ENCODE data around the gene ZNF33B.

DNA sequence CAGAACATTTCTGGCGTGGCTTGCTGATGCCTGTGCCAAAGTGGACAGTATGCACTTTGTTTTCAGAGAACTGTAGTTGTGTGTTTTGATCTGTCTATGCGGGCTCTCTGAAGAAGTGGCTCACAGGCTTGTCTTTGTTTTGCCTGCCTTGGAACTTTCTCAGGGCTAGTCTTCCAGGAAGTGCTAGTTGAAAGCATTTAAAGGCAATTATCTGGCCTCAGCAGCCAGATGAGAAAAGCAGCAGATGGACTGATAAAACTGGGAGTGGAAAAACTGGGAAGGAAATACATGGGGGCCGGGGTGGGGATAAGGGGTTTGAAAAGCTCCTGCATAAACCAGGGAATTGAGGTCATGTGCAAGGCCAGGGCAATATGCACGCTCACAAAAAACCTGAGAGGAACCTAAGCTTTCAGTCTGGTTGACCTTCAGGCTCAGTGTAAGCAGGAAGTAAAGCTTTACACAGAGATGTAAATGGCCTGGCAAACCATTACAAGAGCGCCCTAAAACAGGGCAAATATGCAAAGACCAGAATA is 94.5 kb downstream of the ZNF33B start:
- TF ChIP-seq, protein P1, sequence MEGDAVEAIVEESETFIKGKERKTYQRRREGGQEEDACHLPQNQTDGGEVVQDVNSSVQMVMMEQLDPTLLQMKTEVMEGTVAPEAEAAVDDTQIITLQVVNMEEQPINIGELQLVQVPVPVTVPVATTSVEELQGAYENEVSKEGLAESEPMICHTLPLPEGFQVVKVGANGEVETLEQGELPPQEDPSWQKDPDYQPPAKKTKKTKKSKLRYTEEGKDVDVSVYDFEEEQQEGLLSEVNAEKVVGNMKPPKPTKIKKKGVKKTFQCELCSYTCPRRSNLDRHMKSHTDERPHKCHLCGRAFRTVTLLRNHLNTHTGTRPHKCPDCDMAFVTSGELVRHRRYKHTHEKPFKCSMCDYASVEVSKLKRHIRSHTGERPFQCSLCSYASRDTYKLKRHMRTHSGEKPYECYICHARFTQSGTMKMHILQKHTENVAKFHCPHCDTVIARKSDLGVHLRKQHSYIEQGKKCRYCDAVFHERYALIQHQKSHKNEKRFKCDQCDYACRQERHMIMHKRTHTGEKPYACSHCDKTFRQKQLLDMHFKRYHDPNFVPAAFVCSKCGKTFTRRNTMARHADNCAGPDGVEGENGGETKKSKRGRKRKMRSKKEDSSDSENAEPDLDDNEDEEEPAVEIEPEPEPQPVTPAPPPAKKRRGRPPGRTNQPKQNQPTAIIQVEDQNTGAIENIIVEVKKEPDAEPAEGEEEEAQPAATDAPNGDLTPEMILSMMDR (IDR thresholded peaks at IDR 0.05; ENCODE audit: low read depth, low read length) = no peak
- TF ChIP-seq EZH2phosphoT487 (IDR thresholded peaks at IDR 0.05; ENCODE audit: low read depth) = no peak

Data from OCI-LY3 (cell line).